Adrenal gland (tissue), 5 donors: ENCODE measurements around the gene SDF4.

ENCODE experiments used
- POLR2A ChIP-seq, 2 donors: fragments of 450-650 bp; IDR thresholded peaks; one replicate each; pipeline ENCODE4 v1.6.1; 2017; ENCODE audit warnings: antibody characterized with exemption in 2 of 2, mild to moderate bottlenecking in 2 of 2, moderate library complexity in 1 of 2
- TF ChIP-seq, protein P1 (sequence below), 6 experiments: fragments of 450-650 bp in 4 of 6; fragments of 200-600 bp in 2 of 6; sonication (generic) in 1 of 6; IDR thresholded peaks; 1 replicate in 5 of 6; 2 replicates in 1 of 6; pipeline versions ENCODE4 v1.5.1 to v1.8.0; 2016 to 2021; ENCODE audit warnings: antibody characterized with exemption in 6 of 6, mild to moderate bottlenecking in 2 of 6, moderate library complexity in 1 of 6
- donor health status: DM: no; HTN: no; CAD: no.

DNA sequence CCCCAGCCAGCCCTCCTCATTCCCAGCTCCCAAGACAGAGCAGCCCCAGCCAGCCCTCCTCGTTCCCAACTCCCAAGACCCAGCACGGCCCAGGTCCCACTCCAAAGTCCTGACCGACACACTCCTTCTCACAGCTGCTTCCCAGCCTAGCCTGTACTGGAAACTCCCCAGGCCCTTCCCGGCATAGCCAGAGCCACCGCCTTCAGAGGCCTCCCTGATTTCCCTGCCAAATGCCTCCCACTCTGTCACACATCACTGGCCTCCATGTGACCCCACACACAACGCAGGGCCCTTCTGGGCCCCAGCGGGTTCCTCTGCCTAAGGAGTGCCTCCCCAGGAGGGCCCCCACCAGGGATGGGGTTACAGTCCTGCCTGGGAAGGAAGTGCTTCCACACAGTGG is 39.0 kb upstream of the SDF4 start:
- TF ChIP-seq, protein P1, sequence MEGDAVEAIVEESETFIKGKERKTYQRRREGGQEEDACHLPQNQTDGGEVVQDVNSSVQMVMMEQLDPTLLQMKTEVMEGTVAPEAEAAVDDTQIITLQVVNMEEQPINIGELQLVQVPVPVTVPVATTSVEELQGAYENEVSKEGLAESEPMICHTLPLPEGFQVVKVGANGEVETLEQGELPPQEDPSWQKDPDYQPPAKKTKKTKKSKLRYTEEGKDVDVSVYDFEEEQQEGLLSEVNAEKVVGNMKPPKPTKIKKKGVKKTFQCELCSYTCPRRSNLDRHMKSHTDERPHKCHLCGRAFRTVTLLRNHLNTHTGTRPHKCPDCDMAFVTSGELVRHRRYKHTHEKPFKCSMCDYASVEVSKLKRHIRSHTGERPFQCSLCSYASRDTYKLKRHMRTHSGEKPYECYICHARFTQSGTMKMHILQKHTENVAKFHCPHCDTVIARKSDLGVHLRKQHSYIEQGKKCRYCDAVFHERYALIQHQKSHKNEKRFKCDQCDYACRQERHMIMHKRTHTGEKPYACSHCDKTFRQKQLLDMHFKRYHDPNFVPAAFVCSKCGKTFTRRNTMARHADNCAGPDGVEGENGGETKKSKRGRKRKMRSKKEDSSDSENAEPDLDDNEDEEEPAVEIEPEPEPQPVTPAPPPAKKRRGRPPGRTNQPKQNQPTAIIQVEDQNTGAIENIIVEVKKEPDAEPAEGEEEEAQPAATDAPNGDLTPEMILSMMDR (IDR thresholded peaks at IDR 0.05), result no peak
- TF ChIP-seq POLR2A (IDR thresholded peaks at IDR 0.05), result no peak
